KMS-11 (cell line): ENCODE results near the gene FLRT2.

Experiments used
- H2AFZ ChIP-seq: fragments of 200-600 bp; sonication (generic); 2 replicates; pipeline ENCODE4 v1.6.1; 2016; ENCODE audit warnings: antibody characterized with exemption, mixed run types, low read depth
- H3K27ac ChIP-seq: fragments of 200-600 bp; sonication (generic); 2 replicates; pipeline ENCODE4 v1.6.1; 2016; ENCODE audit warnings: mild to moderate bottlenecking, mixed run types
- H3K27me3 ChIP-seq: fragments of 200-600 bp; sonication (generic); 2 replicates; pipeline ENCODE4 v1.6.1; 2017; ENCODE audit warnings: mild to moderate bottlenecking, low read depth, mixed run types, moderate library complexity; ENCODE audit not compliant: insufficient read depth
- H3K36me3 ChIP-seq: fragments of 200-600 bp; sonication (generic); 2 replicates; pipeline ENCODE4 v1.6.1; 2017; ENCODE audit warnings: mild to moderate bottlenecking, mixed run types; ENCODE audit not compliant: insufficient read depth
- H3K4me1 ChIP-seq: fragments of 200-600 bp; sonication (generic); 2 replicates; pipeline ENCODE4 v1.6.1; 2016; ENCODE audit warnings: mild to moderate bottlenecking, low read depth, mixed run types; ENCODE audit not compliant: poor library complexity, severe bottlenecking
- H3K4me2 ChIP-seq: fragments of 200-600 bp; sonication (generic); 2 replicates; pipeline ENCODE4 v1.7.0; 2016; ENCODE audit warnings: mild to moderate bottlenecking, mixed run types
- H3K4me3 ChIP-seq: fragments of 200-600 bp; sonication (generic); IDR thresholded peaks from 2 replicates; pipeline ENCODE4 v1.6.1; 2017; ENCODE audit warnings: low read depth, low read length, mixed read lengths; ENCODE audit not compliant: insufficient read depth
- H3K79me2 ChIP-seq: fragments of 200-600 bp; sonication (generic); 2 replicates; pipeline ENCODE4 v1.6.1; 2016; ENCODE audit warnings: low read depth, mixed run types; ENCODE audit not compliant: insufficient read depth
- H3K9ac ChIP-seq: fragments of 200-600 bp; sonication (generic); 2 replicates; pipeline ENCODE4 v1.6.1; 2016; ENCODE audit warnings: mild to moderate bottlenecking, mixed run types
- H4K20me1 ChIP-seq: fragments of 200-600 bp; sonication (generic); 2 replicates; pipeline ENCODE4 v1.6.1; 2016; ENCODE audit warnings: mild to moderate bottlenecking, mixed run types; ENCODE audit not compliant: insufficient read depth
- TF ChIP-seq, protein P1 (sequence below): fragments of 200-600 bp; sonication (generic); conservative IDR thresholded peaks from 2 replicates; pipeline ENCODE4 v1.6.1; 2017; ENCODE audit warnings: low read depth, mild to moderate bottlenecking, antibody characterized with exemption, low read length, moderate library complexity, mixed read lengths

Gene FLRT2

DNA sequence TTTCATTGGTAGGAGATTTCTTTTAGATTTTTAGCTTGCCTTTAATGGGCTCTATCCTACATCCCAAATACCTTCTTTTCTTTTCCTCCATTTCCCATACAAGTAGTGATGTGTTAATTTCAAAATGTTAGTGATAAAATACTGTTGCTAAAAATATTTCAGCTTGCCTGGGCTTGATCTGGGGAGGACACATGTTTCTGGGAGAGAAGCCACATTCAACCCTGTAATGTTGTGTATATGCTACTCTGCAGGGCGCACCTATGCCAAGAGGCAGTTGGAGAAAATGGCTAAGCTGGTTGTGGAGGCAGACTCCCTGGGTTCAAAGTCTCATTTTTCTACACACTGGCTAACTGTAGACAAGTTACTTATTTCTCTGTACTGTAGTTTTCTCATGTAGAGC, 26.3 kb downstream of the FLRT2 start:
- Histone ChIP-seq H3K4me1 (no peaks in the 10 kb centered on the region), H4K20me1 (no peaks in the 10 kb centered on the region), H2AFZ (no peak overlapping the region), H3K27me3 (no peaks in the 10 kb centered on the region), H3K36me3 (no peaks in the 10 kb centered on the region), H3K27ac (no peak overlapping the region), H3K4me3 (no peak overlapping the region), H3K79me2 (no peaks in the 10 kb centered on the region), H3K9ac (no peak overlapping the region), H3K4me2 (no peak overlapping the region)
- TF ChIP-seq, protein P1, sequence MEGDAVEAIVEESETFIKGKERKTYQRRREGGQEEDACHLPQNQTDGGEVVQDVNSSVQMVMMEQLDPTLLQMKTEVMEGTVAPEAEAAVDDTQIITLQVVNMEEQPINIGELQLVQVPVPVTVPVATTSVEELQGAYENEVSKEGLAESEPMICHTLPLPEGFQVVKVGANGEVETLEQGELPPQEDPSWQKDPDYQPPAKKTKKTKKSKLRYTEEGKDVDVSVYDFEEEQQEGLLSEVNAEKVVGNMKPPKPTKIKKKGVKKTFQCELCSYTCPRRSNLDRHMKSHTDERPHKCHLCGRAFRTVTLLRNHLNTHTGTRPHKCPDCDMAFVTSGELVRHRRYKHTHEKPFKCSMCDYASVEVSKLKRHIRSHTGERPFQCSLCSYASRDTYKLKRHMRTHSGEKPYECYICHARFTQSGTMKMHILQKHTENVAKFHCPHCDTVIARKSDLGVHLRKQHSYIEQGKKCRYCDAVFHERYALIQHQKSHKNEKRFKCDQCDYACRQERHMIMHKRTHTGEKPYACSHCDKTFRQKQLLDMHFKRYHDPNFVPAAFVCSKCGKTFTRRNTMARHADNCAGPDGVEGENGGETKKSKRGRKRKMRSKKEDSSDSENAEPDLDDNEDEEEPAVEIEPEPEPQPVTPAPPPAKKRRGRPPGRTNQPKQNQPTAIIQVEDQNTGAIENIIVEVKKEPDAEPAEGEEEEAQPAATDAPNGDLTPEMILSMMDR = no peak

DNA sequence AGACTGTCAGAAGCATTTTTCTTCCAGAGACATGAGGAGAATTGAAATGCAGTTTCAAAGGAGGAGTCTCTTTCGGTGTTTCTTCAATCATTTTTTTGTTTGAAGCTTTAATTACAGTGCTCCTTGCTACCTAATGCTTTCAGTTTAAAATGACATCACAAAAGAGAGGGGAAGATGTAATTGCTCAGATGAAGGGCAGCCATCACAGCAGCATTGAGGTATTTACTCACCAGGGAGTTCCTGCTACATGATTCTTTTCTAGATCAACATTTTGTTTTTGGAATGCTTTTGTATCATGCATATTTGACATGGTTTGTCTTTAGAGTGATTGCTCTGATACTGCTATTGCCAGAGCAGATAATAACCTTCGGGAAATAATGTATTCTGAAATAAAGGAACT, 28.6 kb downstream of the FLRT2 start:
- TF ChIP-seq, protein P1 = no peak
- H3K79me2 ChIP-seq = no peaks in the 10 kb centered on the region
- H3K4me2 ChIP-seq = no peak overlapping the region
- no peaks in the 10 kb centered on the region for H3K4me1 ChIP-seq
- H2AFZ ChIP-seq = no peak overlapping the region
- H3K27ac ChIP-seq = no peak overlapping the region
- H3K4me3 ChIP-seq = no peak overlapping the region
- H3K27me3 ChIP-seq = no peaks in the 10 kb centered on the region
- no peaks in the 10 kb centered on the region for H3K36me3 ChIP-seq
- H4K20me1 ChIP-seq = no peaks in the 10 kb centered on the region
- no peak overlapping the region for H3K9ac ChIP-seq

DNA sequence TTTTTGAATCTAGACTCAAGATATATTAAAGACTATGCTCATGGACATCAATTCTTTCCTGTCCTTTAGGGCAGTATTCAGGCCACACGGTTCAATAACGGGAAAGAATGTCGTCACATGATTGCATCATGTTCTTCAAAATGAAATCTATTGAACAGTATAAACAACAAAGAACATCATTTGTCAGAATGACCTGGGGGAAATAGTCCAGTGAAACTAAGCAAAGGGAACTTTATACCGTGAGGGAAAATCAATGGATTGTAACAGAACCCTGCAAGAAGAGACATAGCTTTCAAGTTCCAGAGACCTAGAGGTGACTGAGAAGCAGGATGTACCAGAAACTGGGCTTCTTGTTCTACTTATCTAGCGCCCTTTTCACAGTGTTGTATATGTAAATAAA, 32.7 kb downstream of the FLRT2 start:
- no peak overlapping the region for H2AFZ ChIP-seq
- H3K9ac ChIP-seq = no peak overlapping the region
- H3K4me2 ChIP-seq = no peak overlapping the region
- H4K20me1 ChIP-seq = no peaks in the 10 kb centered on the region
- no peaks in the 10 kb centered on the region for H3K4me1 ChIP-seq
- TF ChIP-seq, protein P1 = no peak
- no peaks in the 10 kb centered on the region for H3K36me3 ChIP-seq
- H3K27me3 ChIP-seq = no peaks in the 10 kb centered on the region
- no peak overlapping the region for H3K27ac ChIP-seq
- no peak overlapping the region for H3K4me3 ChIP-seq
- H3K79me2 ChIP-seq = no peaks in the 10 kb centered on the region

DNA sequence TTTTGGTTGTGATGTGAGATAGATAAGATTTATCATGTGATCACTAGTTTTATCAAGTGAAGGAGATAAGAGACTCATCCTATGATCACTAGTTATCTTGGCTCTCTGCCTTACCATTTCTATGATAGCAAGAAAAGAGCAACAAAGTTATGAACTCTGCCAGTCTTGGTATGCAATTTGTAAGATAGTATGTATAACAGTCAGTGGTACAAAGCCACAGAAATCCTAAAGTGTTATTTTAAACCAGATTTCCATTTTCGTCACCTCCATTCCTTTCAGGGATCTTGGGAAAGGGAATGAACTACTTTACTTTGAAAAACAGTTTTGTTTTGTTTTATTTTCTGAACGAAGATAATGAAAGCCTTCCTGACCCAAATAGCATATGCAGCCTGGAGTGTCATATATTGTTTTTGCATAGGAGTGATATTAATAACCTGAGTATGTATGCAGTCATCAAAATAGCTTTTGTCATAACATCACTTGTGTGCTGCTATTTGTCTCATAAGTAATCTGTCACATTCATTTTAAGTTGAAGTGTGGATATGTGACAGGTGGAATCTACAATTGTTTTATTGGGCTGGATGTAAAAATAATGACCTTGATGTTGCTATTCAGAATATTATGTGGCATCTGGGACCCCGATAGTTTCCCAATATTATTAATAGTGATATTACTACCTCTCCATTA, 35.0 kb downstream of the FLRT2 start:
- Histone ChIP-seq H2AFZ (no peak overlapping the region), H3K9ac (no peak overlapping the region), H3K27me3 (no peaks in the 10 kb centered on the region), H3K27ac (no peak overlapping the region), H3K79me2 (no peaks in the 10 kb centered on the region), H3K4me1 (no peaks in the 10 kb centered on the region), H3K4me3 (no peak overlapping the region), H3K4me2 (no peak overlapping the region), H4K20me1 (no peaks in the 10 kb centered on the region), H3K36me3 (no peaks in the 10 kb centered on the region)
- TF ChIP-seq, protein P1 = no peak
